HG03378 (cell line): ENCODE results near the gene SYT14.
"Not testable (repeated sequence)": the region's sequence is repeated elsewhere in the genome, so short reads cannot be mapped to it uniquely, and the experiment has no call there.

ENCODE experiments used
- ATAC-seq: cut with Tn5 transposase; IDR thresholded peaks from one replicate; pipeline ENCODE4 v1.9.1; 2021; ENCODE audit warnings: mild to moderate bottlenecking, moderate library complexity; ENCODE audit not compliant: unreplicated experiment

The SYT14 gene

GRCh38 chr1:209936125-209936524, 1.9 kb upstream of the SYT14 start:
- no peak for ATAC-seq

GRCh38 chr1:209945377-209945776, 7.4 kb downstream of the SYT14 start:
- ATAC-seq, result no peak

- no peak for ATAC-seq
Observed at GRCh38 chr1:209948155-209948554, 10.1 kb downstream of the SYT14 start.

GRCh38 chr1:209956116-209956515, 18.1 kb downstream of the SYT14 start:
- no peak for ATAC-seq

GRCh38 chr1:209959623-209960022, 21.6 kb downstream of the SYT14 start:
- no peak for ATAC-seq

- ATAC-seq, result no peak
Observed at GRCh38 chr1:209960926-209961325, 22.9 kb downstream of the SYT14 start.

- ATAC-seq, result no peak
Observed at GRCh38 chr1:209962388-209962787, 24.4 kb downstream of the SYT14 start.

- no peak for ATAC-seq
Observed at GRCh38 chr1:209962856-209963255, 24.8 kb downstream of the SYT14 start.

GRCh38 chr1:209965996-209966395, 28.0 kb downstream of the SYT14 start:
- ATAC-seq, result no peak

- not testable (repeated sequence) for ATAC-seq
Observed at GRCh38 chr1:209978721-209979120, 40.7 kb downstream of the SYT14 start.

- ATAC-seq, result no peak
Observed at GRCh38 chr1:209983953-209984352, 45.9 kb downstream of the SYT14 start.

- no peak for ATAC-seq
Observed at GRCh38 chr1:209985002-209985401, 47.0 kb downstream of the SYT14 start.

- no peak for ATAC-seq
Observed at GRCh38 chr1:209988706-209989105, 50.7 kb downstream of the SYT14 start.

- ATAC-seq, result no peak
Observed at GRCh38 chr1:209989525-209989924, 51.5 kb downstream of the SYT14 start.

GRCh38 chr1:209993061-209993830, 55.2 kb downstream of the SYT14 start:
- no peak for ATAC-seq

GRCh38 chr1:209996348-209996747, 58.3 kb downstream of the SYT14 start:
- no peak for ATAC-seq

- no peak for ATAC-seq
Observed at GRCh38 chr1:209999005-209999404, 61.0 kb downstream of the SYT14 start.

- no peak for ATAC-seq
Observed at GRCh38 chr1:210001751-210002150, 63.7 kb downstream of the SYT14 start.

GRCh38 chr1:210003501-210003900, 65.5 kb downstream of the SYT14 start:
- ATAC-seq, result no peak

- ATAC-seq, result no peak
Observed at GRCh38 chr1:210010161-210010560, 72.1 kb downstream of the SYT14 start.

- no peak for ATAC-seq
Observed at GRCh38 chr1:210021145-210021860, 83.3 kb downstream of the SYT14 start.

- ATAC-seq, result no peak
Observed at GRCh38 chr1:210022044-210022443, 84.0 kb downstream of the SYT14 start.
